Measurements from ENCODE around the gene CIAO3.

Gene CIAO3

DNA sequence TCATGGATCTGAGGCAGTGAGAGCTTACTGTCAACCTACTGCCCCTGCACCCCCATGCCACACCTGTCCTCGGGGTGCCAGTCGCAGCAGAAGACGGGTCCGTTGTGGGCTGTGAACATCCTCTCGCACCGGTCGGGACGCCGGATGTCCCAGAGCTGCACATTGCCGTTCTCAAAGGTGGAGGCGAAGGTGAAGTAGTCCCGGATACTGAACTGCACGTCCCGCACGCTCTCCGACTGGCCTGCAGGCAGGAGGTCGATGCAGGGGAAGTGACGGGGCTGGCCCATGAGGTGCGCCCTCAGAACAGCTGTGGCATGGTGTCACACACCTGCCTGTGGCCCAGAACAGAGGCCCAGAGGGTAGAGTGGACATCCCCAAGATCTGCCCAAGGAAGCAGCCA lies 53.3 kb downstream of the CIAO3 start:
- no peak for DNase-seq

DNA sequence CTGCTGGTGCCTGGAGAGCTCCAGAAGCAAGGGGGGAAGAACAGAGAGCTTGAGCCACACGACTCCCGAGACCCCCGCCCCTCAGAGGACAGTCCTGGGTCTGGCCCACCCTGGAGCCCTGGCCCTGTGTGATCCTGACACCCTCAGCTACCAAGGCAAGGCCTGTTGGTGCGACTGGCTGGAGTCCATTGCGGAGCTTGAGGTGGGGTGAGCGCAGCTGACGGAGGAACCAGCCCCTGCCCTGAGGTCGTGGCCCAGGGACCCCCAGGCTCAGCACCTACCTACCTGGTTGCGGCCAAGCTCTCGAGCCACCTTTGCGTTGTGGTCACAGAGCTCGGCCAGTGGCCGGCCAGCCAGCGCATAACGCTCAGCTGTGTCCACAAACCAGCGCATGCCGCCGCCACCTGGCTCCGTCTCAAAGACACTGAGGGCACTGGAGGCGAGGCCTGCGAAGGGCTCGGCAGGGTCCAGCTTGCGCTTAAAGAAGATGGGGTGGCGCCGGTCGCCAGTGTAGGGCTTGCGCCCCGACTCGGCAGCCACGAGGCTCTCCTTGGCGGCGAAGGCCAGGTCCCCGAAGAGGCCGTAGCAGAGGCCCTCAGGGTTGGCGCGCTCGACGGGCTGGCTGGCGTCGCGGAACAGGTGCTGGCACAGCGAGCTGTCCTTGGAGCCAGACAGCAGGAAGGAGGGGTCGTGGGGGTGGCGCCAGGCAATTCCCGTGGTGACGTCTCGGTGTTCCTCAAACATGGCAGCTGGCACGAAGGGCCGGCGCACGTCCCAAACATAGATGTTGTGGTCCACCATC lies 54.1 kb downstream of the CIAO3 start:
- no peak for DNase-seq

DNA sequence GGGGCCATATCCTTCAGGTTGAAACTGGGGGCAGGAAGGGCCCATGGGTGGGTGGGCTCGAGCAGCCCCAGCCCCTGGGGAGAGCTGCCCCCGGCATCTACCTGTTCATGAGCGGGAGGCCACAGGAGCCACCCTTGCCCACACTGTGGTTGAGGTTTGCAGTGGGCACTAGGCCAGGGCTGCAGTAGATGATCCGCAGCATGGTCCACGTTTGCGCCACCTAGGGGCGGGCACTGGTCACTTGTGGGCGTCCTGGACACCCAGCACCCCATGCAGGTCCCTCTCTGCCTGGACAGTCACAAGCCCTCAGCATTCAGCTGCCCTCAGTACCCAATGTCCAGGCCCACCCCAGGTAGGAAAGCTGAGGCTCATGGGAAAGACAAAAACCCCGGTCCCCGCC lies 54.8 kb downstream of the CIAO3 start:
- DNase-seq: no peak

DNA sequence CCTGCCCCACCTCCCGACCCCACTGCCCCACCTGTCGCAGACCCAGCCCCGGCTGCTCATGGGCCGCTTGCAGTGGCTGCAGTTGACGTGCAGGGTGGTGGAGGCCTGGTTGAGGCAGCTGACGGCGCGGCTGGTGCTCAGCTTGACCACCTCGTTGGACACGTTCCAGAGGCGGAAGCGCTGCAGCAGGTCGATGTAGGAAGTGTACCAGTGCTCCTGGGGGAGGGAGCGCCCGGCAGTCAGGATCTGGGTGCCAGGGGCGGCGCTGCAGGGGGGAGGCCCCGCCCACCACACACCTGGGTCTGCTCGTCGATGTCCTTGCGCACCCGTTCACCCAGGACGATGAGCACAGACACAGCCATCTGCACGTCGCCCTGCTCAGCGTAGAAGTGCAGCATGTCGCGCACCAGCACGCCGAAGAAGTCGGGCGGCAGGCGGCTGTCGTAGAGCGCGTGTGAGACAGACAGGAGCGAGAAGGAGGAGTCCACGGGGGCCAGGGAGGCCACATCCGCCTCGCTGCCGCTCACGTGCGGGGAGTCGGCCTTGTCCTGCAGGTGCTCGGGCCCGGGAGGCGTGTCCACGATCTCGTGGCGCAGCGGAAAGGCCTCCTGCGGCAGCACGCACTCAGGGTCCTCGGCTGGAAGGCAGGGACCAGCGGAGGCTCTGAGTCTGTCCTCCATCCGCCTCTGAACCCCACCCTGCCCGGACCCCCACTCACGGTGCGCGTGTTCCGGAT lies 55.7 kb downstream of the CIAO3 start:
- no peak for DNase-seq

DNA sequence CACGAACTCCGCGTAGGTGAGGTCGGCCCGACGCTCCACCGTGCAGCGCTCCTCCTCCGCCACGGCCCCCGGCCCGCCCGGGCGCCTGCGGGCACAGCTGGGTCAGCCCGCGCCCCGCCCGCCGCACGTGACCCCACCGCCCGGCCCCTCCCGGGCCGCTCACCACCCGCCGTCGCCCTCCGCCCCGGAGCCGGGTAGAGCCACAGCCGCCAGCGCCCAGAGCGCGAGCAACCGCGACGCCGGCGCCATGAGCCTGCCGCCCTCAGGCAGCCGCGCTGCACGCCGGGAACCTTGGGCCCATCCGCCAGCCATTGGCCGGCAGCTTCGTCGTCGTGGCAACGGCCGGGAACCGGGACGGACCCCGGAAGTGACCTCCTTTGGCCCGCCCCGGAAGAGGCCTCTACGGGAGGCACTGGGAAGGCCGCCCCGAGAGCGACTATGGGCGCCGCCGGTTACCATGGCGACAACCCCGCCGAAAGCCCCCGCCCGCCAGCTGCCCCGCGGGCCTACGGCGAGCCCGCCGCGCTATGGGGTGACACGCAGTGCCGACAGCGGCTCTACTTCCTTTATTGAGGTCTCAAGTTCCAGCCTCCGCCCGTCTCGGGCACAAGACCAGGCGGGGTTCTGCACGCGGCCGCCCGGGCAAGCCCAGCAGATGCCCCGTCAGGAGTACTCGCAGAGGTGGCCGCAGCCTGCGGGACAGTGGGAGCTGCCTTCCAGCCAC lies 56.6 kb downstream of the CIAO3 start, which contains the start of gene JMJD8:
Gene JMJD8 (minus strand): TSS at position 264 of the 724 bp plus-strand sequence. CDS start 15 bp downstream, at position 249.
- peak; percentile 85 for DNase-seq

DNA sequence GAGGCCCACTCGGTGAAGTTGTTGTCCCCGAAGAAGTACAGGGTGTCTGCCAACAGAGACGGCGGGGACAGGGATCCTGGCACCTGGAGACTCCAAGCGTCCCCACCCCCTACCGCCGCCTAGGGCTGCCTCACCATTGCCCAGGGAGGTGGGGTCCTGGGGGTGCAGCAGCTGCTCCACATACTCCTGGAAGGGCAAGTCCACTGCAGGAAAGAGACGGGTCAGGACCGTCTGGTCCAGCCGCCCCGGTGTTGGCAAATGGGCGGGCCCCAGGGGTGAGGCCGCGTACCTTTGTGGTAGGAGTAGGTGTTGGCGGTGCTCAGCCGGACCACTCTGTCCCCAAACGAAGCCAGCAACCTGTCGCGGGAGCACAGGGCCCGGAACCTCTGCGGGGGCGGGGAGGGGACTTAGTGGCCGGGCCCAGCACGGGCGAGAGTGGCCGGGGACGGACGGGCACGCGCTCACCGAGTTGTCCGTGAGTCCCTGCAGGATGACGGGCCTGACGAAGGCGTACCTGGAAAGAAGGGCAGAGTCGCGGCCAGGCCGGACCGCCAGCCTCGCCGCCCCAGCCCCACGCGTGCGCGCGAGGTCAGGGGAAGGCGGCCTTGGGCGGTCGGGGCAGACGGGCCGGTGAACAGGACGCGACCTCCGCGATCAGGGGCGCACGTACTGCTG lies 57.3 kb downstream of the CIAO3 start:
- DNase-seq: no peak

DNA sequence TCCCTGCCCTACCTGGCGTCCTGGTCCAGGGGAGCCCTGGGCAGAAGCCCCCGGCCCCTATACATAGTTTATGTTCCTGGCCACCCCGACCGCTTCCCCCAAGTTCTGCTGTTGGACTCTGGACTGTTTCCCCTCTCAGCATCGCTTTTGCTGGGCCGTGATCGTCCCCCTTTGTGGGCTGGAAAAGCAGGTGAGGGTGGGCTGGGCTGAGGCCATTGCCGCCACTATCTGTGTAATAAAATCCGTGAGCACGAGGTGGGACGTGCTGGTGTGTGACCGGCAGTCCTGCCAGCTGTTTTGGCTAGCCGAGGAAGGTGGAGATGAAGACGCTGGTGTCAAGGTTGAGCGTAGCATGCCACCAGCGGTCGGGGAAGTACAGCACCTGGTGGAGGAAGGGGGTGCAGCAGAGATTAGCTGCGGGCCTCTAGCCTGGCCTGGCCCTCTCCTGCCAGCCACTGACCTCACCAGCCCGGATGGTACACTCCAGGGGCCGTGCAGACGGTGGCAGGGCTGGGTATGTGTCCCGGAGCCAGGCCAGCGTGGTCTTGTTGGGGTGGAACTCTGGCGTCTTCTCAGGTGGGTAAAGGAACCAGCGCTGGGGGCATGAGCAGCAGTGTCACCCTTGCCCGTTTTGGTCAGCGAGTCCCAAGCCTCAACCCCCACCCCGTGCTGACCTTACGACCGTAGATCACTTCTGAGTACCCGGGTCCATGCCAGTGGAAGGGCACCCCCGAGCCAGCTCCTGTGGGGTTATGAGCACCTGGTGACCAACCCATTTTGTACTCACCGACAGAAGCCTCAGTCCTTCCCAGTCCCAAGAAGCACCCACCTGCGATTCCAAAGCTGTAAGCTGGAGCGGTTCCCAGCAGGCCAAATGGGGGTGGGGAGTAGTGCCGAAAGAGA lies 58.1 kb downstream of the CIAO3 start:
- DNase-seq: no peak

DNA sequence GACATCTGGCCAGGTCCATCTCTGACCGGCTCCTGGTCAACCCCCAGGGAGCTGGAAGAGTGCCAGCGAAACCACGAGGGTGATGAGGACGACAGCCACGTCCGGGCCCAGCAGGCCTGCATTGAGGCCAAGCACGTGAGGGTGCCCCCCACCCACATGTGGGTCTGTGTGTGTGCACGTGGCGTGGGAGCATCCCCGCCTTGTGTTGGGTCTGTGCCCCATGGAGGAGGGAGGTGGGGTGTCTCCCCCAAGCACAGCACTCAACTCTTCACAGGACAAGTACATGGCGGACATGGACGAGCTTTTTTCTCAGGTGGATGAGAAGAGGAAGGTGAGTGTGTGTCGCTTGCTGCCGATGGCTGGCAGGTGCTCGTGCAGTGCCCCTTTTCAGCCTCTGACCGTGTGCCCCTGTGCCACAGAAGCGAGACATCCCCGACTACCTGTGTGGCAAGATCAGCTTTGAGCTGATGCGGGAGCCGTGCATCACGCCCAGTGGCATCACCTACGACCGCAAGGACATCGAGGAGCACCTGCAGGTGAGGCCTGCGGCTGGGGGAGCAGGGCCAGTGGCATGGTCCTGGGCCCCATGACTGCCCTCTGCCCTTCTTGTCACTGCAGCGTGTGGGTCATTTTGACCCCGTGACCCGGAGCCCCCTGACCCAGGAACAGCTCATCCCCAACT lies 58.9 kb downstream of the CIAO3 start:
- DNase-seq: no peak

DNA sequence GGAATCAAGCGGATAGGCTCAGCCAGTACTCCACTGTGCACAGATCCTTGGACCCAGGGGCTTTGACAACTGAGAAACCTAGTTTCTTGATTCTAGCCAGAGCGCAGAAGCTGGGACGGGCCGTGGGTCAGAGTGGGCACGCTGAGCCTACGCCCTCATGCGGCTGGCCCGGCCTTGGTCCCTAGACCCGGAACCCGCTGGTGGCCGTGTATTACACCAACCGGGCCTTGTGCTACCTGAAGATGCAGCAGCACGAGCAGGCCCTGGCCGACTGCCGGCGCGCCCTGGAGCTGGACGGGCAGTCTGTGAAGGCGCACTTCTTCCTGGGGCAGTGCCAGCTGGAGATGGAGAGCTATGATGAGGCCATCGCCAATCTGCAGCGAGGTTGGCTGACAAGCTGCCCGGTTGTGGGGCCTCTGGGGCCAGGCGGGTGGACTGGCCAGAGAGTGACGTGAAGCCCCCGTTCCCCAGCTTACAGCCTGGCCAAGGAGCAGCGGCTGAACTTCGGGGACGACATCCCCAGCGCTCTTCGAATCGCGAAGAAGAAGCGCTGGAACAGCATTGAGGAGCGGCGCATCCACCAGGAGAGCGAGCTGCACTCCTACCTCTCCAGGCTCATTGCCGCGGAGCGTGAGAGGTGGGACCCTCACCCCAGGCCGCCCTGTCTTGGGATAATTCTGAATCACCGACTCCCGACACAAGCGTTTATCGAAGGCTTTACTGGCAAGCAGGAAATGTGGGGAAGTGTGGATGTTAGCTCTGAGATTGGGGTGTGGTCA lies 59.6 kb downstream of the CIAO3 start:
- no peak for DNase-seq

DNA sequence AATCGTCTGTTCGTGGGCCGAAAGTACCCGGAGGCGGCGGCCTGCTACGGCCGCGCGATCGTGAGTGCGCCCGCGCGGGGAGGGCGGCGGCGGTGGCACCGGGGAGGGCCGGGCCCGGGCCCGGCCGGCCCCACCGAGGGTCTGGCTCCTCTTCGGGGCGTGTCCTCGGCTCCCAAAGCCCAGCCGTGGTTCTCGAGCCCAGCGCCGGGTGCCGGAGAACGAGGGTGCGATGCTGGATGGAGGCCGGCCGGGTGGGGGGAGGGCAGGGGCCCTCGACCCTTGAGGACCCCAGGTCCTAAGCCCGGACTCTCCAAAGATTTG lies 60.2 kb downstream of the CIAO3 start:
- no peak for DNase-seq

DNA sequence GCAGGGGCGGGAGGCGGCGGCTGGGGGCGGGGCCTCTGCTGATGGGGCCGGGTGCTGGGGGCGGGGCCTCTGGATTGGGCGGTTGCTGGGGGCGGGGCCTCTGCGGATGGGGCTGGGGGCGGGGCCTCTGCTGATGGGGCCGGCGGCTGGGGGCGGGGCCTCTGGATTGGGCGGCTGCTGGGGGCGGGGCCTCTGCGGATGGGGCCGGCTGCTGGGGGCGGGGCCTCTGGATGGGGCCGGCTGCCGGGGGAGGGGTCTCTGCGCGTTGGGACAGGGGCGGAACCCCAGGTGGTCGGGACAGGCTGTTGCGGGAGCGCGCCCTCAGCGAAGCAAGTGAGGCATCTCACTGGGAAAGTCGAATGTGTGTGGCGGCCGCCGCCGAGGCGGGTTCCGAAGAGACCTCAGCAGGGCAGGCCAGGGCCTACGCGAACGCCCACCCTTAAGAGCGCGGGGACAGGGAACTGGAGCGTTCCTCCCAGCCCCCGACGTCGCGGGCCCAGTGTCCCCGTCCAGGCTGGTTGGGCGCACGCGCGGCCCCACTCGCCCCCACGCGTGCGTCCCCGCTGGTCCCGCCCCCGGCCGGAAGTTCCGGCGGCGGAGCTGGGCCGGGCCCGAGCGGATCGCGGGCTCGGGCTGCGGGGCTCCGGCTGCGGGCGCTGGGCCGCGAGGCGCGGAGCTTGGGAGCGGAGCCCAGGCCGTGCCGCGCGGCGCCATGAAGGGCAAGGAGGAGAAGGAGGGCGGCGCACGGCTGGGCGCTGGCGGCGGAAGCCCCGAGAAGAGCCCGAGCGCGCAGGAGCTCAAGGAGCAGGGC lies 60.8 kb downstream of the CIAO3 start, which contains the start of gene STUB1:
Gene STUB1 (plus strand): TSS at position 597 of the 811 bp plus-strand sequence. CDS start 116 bp downstream, at position 713.
- DNase-seq: no peak

Measured in NCI-H1048 (cell line).